B cell (primary cell): ENCODE results near the gene NAPB. TPM values are rescaled to one million over a fixed set of nuclear protein-coding genes. Genes with fewer than 3 reads are reported as not detected.

ENCODE experiments used
- ATAC-seq: fragments of 200-7000 bp; cut with Tn5 transposase; one replicate; pipeline ENCODE4 v1.10.0; 2021; ENCODE audit warnings: low read depth, mild to moderate bottlenecking, moderate number of reproducible peaks, moderate library complexity
- CTCF ChIA-PET: fragments of 350-600 bp; sonication (Branson Sonifier 250); formaldehyde crosslinking; loops from one replicate; lab custom pipeline; 2021; ENCODE audit warnings: antibody characterized with exemption, inconsistent platforms; lab: Charles Lee
- POLR2A ChIA-PET: fragments of 350-600 bp; sonication (Branson Sonifier 250); formaldehyde crosslinking; loops from one replicate; lab custom pipeline; 2021; ENCODE audit warnings: antibody characterized with exemption; lab: Charles Lee
- DNase-seq: peaks from one replicate; pipeline ENCODE4 v3.0.0; 2013
- H2AFZ ChIP-seq: 2 replicates; pipeline ENCODE4 v1.6.1; 2012; ENCODE audit warnings: mild to moderate bottlenecking, low read depth, low read length; ENCODE audit not compliant: insufficient read depth, poor library complexity, severe bottlenecking
- H3K27ac ChIP-seq, 2 donors: 1 replicate in 1 of 2; 2 replicates in 1 of 2; pipeline ENCODE4 v1.5.1; 2012 to 2013; ENCODE audit warnings: low read length in 2 of 2, mild to moderate bottlenecking in 2 of 2, moderate library complexity in 1 of 2
- H3K27me3 ChIP-seq, 4 experiments: fragments of 200-600 bp in 1 of 4; sonication (generic) in 1 of 4; replicated peaks in 1 of 4; 1 replicate in 2 of 4; 2 replicates in 2 of 4; pipeline versions ENCODE4 v1.6.1 to v1.7.0; 2013 to 2016; ENCODE audit warnings: low read length in 3 of 4, mild to moderate bottlenecking in 2 of 4, mixed read lengths in 1 of 4, moderate library complexity in 1 of 4; ENCODE audit not compliant: insufficient read depth in 4 of 4, control insufficient read depth in 3 of 4; ENCODE audit errors: control extremely low read depth in 1 of 4
- H3K36me3 ChIP-seq, 2 experiments: replicated peaks in 1 of 2; 1 replicate in 1 of 2; 2 replicates in 1 of 2; pipeline versions ENCODE4 v1.6.1 to v1.7.1; 2013; ENCODE audit warnings: low read length in 1 of 2; ENCODE audit not compliant: insufficient read depth in 2 of 2, control insufficient read depth in 1 of 2; ENCODE audit errors: control extremely low read depth in 1 of 2, extremely low read depth in 1 of 2
- H3K4me1 ChIP-seq, 2 donors: fragments of 200-600 bp in 1 of 2; sonication (generic) in 1 of 2; 1 replicate in 1 of 2; 2 replicates in 1 of 2; pipeline versions ENCODE4 v1.5.1 to v1.6.1; 2013 to 2017; ENCODE audit warnings: low read length in 2 of 2; ENCODE audit not compliant: control insufficient read depth in 2 of 2, insufficient read depth in 2 of 2
- H3K4me2 ChIP-seq: replicated peaks from 2 replicates; pipeline ENCODE3; 2012; ENCODE audit warnings: mild to moderate bottlenecking, low read depth, low read length; ENCODE audit not compliant: poor library complexity, severe bottlenecking
- H3K4me3 ChIP-seq, 5 experiments: fragments of 200-600 bp in 1 of 5; sonication (generic) in 1 of 5; 1 replicate in 3 of 5; 2 replicates in 2 of 5; pipeline versions ENCODE4 v1.5.1 to v1.7.0; 2011 to 2016; ENCODE audit warnings: low read length in 4 of 5, mild to moderate bottlenecking in 4 of 5, low read depth in 2 of 5, control low read depth in 1 of 5, moderate library complexity in 1 of 5; ENCODE audit not compliant: insufficient read depth in 1 of 5; ENCODE audit errors: control extremely low read depth in 1 of 5, extremely low read depth in 1 of 5
- H3K79me2 ChIP-seq: fragments of 200-600 bp; sonication (generic); one replicate; pipeline ENCODE4 v1.6.0; 2016; ENCODE audit warnings: low read length; ENCODE audit not compliant: control insufficient read depth, insufficient read depth
- H3K9ac ChIP-seq: fragments of 200-600 bp; sonication (generic); 2 replicates; pipeline ENCODE4 v1.6.1; 2017; ENCODE audit warnings: mild to moderate bottlenecking, low read length, moderate library complexity
- H3K9me3 ChIP-seq, 3 donors: one replicate each; pipeline versions ENCODE4 v1.6.1 to v1.7.1; 2013; ENCODE audit warnings: low read length in 2 of 3; ENCODE audit not compliant: control insufficient read depth in 2 of 3, insufficient read depth in 1 of 3; ENCODE audit errors: control extremely low read depth in 1 of 3
- H4K20me1 ChIP-seq: 2 replicates; pipeline ENCODE4 v1.6.0; 2012; ENCODE audit warnings: mild to moderate bottlenecking, low read length; ENCODE audit not compliant: insufficient read depth, control insufficient read depth, poor library complexity, severe bottlenecking
- H3K27ac Mint-ChIP-seq: one replicate; pipeline ENCODE4 v1.8.0; 2021; ENCODE audit warnings: mixed read lengths
- H3K27me3 Mint-ChIP-seq: one replicate; pipeline ENCODE4 v1.8.0; 2021; ENCODE audit warnings: mixed read lengths
- H3K4me1 Mint-ChIP-seq: one replicate; pipeline ENCODE4 v1.8.0; 2021; ENCODE audit warnings: mixed read lengths
- H3K4me3 Mint-ChIP-seq: one replicate; pipeline ENCODE4 v1.8.0; 2021; ENCODE audit warnings: mixed read lengths
- H3K9me3 Mint-ChIP-seq: one replicate; pipeline ENCODE4 v1.8.0; 2022; ENCODE audit warnings: mixed read lengths; ENCODE audit not compliant: insufficient read depth
- CTCF ChIP-seq: fragments of 200-600 bp; IDR thresholded peaks from one replicate; pipeline ENCODE4 v1.8.0; 2022; ENCODE audit warnings: antibody characterized with exemption, mild to moderate bottlenecking
- EZH2 ChIP-seq: IDR thresholded peaks from 2 replicates; pipeline ENCODE4 v1.6.1; 2012; ENCODE audit warnings: borderline replicate concordance, low read depth, mild to moderate bottlenecking, moderate library complexity, low read length; ENCODE audit not compliant: insufficient read depth, poor library complexity, severe bottlenecking
- WGBS: methylation state at CpG from one replicate; pipeline ENCODE4 v1.1.5; 2013; ENCODE audit warnings: missing lambda C conversion rate; ENCODE audit not compliant: insufficient coverage; 5-methylcytosine and 5-hydroxymethylcytosine counted together
- intact Hi-C: fragments of 100-400 bp; cut with micrococcal nuclease; formaldehyde crosslinking; loops from one replicate; pipeline ENCODE4 v1.10.0; 2022
- polyA plus RNA-seq: library from polyadenylated mRNA; depleted of rRNA; stranded (reverse); fragments of >200 nt; gene quantifications from 2 replicates; pipeline ENCODE4 v1.2.3, GENCODE V29; 2012
- total RNA-seq, 2 donors: library from RNA; stranded (reverse); fragments of 120-200 nt in 1 of 2; gene quantifications; 1 replicate in 1 of 2; 2 replicates in 1 of 2; pipeline versions ENCODE4 v1.2.3 to v1.2.4, GENCODE V29; 2013 to 2022

Gene NAPB
- total and polyA plus RNA-seq, 2 donors (not counting 1 experiment from before 2014, with no cell fraction given), result 4.1 to 13.0 TPM

- H2AFZ ChIP-seq, result peak overlapping the region; percentile 82
- H3K4me1 Mint-ChIP-seq, result peaks cover 21% of the 10 kb centered on the region
- peak overlapping the region; percentile 90 for H3K9ac ChIP-seq
- intact Hi-C loops, result no loop called here
- no peaks in the 10 kb centered on the region for H3K27me3 ChIP-seq
- H3K4me1 ChIP-seq, result peaks cover 13 to 14% of the 10 kb centered on the region in 2 donors
- ChIA-PET POLR2A (interaction anchor here (1.5 kb wide), 1 partner anchor 69 kb away, joined by 6 read pairs; the partner anchor contains the start of gene NXT1), CTCF (interaction anchor here (3.9 kb wide), 1 partner anchor 70 kb away, joined by 16 read pairs; the partner anchor contains the start of gene NXT1)
- H3K4me2 ChIP-seq, result peak overlapping the region; percentile 99
- peaks cover 54% of the 10 kb centered on the region for H3K79me2 ChIP-seq
- no peak for DNase-seq
- H4K20me1 ChIP-seq, result no peaks in the 10 kb centered on the region
- H3K9me3 ChIP-seq, result no peaks in the 10 kb centered on the region
- H3K27ac Mint-ChIP-seq, result peak overlapping the region; percentile 79
- H3K36me3 ChIP-seq, result no peaks in the 10 kb centered on the region
- no peaks in the 10 kb centered on the region for H3K9me3 Mint-ChIP-seq
- peaks cover 6% of the 10 kb centered on the region for H3K27me3 Mint-ChIP-seq
- WGBS, result 50% methylated on average over 2 of the region's 5 CpGs
- no peak for ATAC-seq
- H3K27ac ChIP-seq, result peak overlapping the region in 1 of 2 donors; percentile 80
- H3K4me3 ChIP-seq, result peak overlapping the region in 4 of 5 experiments; percentile 24 to 92 (median 82)
- peak overlapping the region; percentile 91 for H3K4me3 Mint-ChIP-seq
- TF ChIP-seq CTCF, result no peak
- no peak for TF ChIP-seq EZH2
These were observed 1.7 kb downstream of the NAPB start for GRCh38 chr20:23419657-23419994.

GRCh38 chr20:23417861-23418260 is 3.4 kb downstream of the NAPB start:
- Histone ChIP-seq H3K36me3 (no peaks in the 10 kb centered on the region), H3K27ac (no peak overlapping the region), H4K20me1 (no peaks in the 10 kb centered on the region), H3K79me2 (peaks cover 65% of the 10 kb centered on the region), H3K9ac (no peak overlapping the region), H3K4me3 (no peak overlapping the region), H3K27me3 (no peaks in the 10 kb centered on the region), H3K9me3 (no peaks in the 10 kb centered on the region), H3K4me2 (no peak overlapping the region), H2AFZ (no peak overlapping the region), H3K4me1 (peaks cover 13 to 14% of the 10 kb centered on the region in 2 donors)
- intact Hi-C loops, result no loop called here
- H3K27me3 Mint-ChIP-seq, result no peaks in the 10 kb centered on the region
- POLR2A ChIA-PET, result no interaction called here
- DNase-seq, result no peak
- H3K4me3 Mint-ChIP-seq, result no peak overlapping the region
- no peaks in the 10 kb centered on the region for H3K9me3 Mint-ChIP-seq
- no peak for ATAC-seq
- TF ChIP-seq CTCF, result no peak
- TF ChIP-seq EZH2, result no peak
- CTCF ChIA-PET, result interaction anchor here (0.8 to 3.9 kb wide), 2 partner anchors 27 to 68 kb away, joined by 3 to 16 read pairs; partner anchors contain the start of gene NXT1
- H3K27ac Mint-ChIP-seq, result no peak overlapping the region
- peaks cover 24% of the 10 kb centered on the region for H3K4me1 Mint-ChIP-seq
